ENCODE measurements around the gene FGF18. TPM values are rescaled to one million over a fixed set of nuclear protein-coding genes. Genes with fewer than 3 reads are reported as not detected.
"Not testable (repeated sequence)": the region's sequence is repeated elsewhere in the genome, so short reads cannot be mapped to it uniquely, and the experiment has no call there.

Gene FGF18
- polyA plus RNA-seq, 1 experiment = 0.27 TPM

GRCh38 chr5:171397190-171397589 is 22.3 kb upstream of the FGF18 start:
- Histone ChIP-seq H3K9me3 (ENCODE audit: control insufficient read depth, insufficient read depth, low read length) (no peaks in the 10 kb centered on the region), H3K27ac (ENCODE audit: low read depth, low read length) (no peak overlapping the region), H3K27me3 (ENCODE audit: control insufficient read depth, insufficient read depth, low read length) (no peaks in the 10 kb centered on the region), H3K4me3 (ENCODE audit: low read depth, low read length) (no peak overlapping the region)
- CTCF ChIA-PET = interaction anchor here (2.2 kb wide), 1 partner anchor 9 kb away, joined by 5 read pairs; no protein-coding TSS in a partner anchor
- POLR2A ChIA-PET = no interaction called here
- DNase-seq (ENCODE audit: low read depth, low spot score) = no peak
- TF ChIP-seq CTCF (IDR thresholded peaks at IDR 0.05; ENCODE audit: low read depth, low read length) = no peak

- CTCF ChIA-PET = interaction anchor here (2.2 kb wide), 1 partner anchor 8 kb away, joined by 5 read pairs; no protein-coding TSS in a partner anchor
Observed at GRCh38 chr5:171397599-171397998, 21.8 kb upstream of the FGF18 start.

GRCh38 chr5:171398660-171399059 is 20.8 kb upstream of the FGF18 start:
- H3K27me3 ChIP-seq (ENCODE audit: control insufficient read depth, insufficient read depth, low read length); H3K4me3 ChIP-seq (ENCODE audit: low read depth, low read length); H3K27ac ChIP-seq (ENCODE audit: low read depth, low read length); DNase-seq (ENCODE audit: low read depth, low spot score); H3K9me3 ChIP-seq (ENCODE audit: control insufficient read depth, insufficient read depth, low read length); CTCF ChIA-PET; POLR2A ChIA-PET: not testable (repeated sequence)

More at GRCh38 chr5:171397599-171397998, 21.8 kb upstream of the FGF18 start:
- TF ChIP-seq CTCF (IDR thresholded peaks at IDR 0.05; ENCODE audit: low read depth, low read length) = no peak
- no peak overlapping the region for H3K27ac ChIP-seq (ENCODE audit: low read depth, low read length)
- H3K9me3 ChIP-seq (ENCODE audit: control insufficient read depth, insufficient read depth, low read length) = no peaks in the 10 kb centered on the region
- no peak for DNase-seq (ENCODE audit: low read depth, low spot score)
- POLR2A ChIA-PET = no interaction called here
- H3K27me3 ChIP-seq (ENCODE audit: control insufficient read depth, insufficient read depth, low read length) = no peaks in the 10 kb centered on the region
- H3K4me3 ChIP-seq (ENCODE audit: low read depth, low read length) = no peak overlapping the region

GRCh38 chr5:171400169-171400568 is 19.3 kb upstream of the FGF18 start:
- CTCF ChIA-PET = no interaction called here
- POLR2A ChIA-PET = no interaction called here

GRCh38 chr5:171401167-171401947 is 18.1 kb upstream of the FGF18 start:
- H3K4me3 ChIP-seq (ENCODE audit: low read depth, low read length) = no peak overlapping the region
- no peak for DNase-seq (ENCODE audit: low read depth, low spot score)
- H3K9me3 ChIP-seq (ENCODE audit: control insufficient read depth, insufficient read depth, low read length) = no peaks in the 10 kb centered on the region
- ChIA-PET CTCF (no interaction called here), POLR2A (interaction anchor here (0.6 to 1.2 kb wide), 3 partner anchors 13 to 455 kb away, joined by 3 to 5 read pairs (median 3); no protein-coding TSS in a partner anchor)
- no peak for TF ChIP-seq CTCF (IDR thresholded peaks at IDR 0.05; ENCODE audit: low read depth, low read length)
- no peak overlapping the region for H3K27ac ChIP-seq (ENCODE audit: low read depth, low read length)
- no peaks in the 10 kb centered on the region for H3K27me3 ChIP-seq (ENCODE audit: control insufficient read depth, insufficient read depth, low read length)

More at GRCh38 chr5:171400169-171400568, 19.3 kb upstream of the FGF18 start:
- no peaks in the 10 kb centered on the region for H3K9me3 ChIP-seq (ENCODE audit: control insufficient read depth, insufficient read depth, low read length)
- no peak overlapping the region for H3K27ac ChIP-seq (ENCODE audit: low read depth, low read length)
- TF ChIP-seq CTCF (IDR thresholded peaks at IDR 0.05; ENCODE audit: low read depth, low read length) = no peak
- no peaks in the 10 kb centered on the region for H3K27me3 ChIP-seq (ENCODE audit: control insufficient read depth, insufficient read depth, low read length)
- DNase-seq (ENCODE audit: low read depth, low spot score) = no peak
- no peak overlapping the region for H3K4me3 ChIP-seq (ENCODE audit: low read depth, low read length)

- CTCF ChIA-PET = not testable (repeated sequence)
Observed at GRCh38 chr5:171402751-171403150, 16.7 kb upstream of the FGF18 start.

More at GRCh38 chr5:171402751-171403150, 16.7 kb upstream of the FGF18 start:
- H3K27me3 ChIP-seq (ENCODE audit: control insufficient read depth, insufficient read depth, low read length); DNase-seq (ENCODE audit: low read depth, low spot score); H3K4me3 ChIP-seq (ENCODE audit: low read depth, low read length); H3K27ac ChIP-seq (ENCODE audit: low read depth, low read length); H3K9me3 ChIP-seq (ENCODE audit: control insufficient read depth, insufficient read depth, low read length); POLR2A ChIA-PET: not testable (repeated sequence)

All from AG04450 (cell line).